Neuronal stem cell (in vitro differentiated cells): Measurements from ENCODE around the gene COL20A1.

ENCODE experiments used
- DNase-seq: peaks from one replicate; pipeline ENCODE4 v3.0.0-alpha.2; 2013; ENCODE audit warnings: low spot score
- H2AFZ ChIP-seq: one replicate; pipeline ENCODE4 v1.6.1; 2013; ENCODE audit warnings: mild to moderate bottlenecking, low read length, inconsistent platforms
- H2AK5ac ChIP-seq: 2 replicates; pipeline ENCODE4 v1.6.1; 2013; ENCODE audit warnings: low read depth, mild to moderate bottlenecking, inconsistent platforms, low read length, moderate library complexity, mixed read lengths
- H2BK120ac ChIP-seq: 2 replicates; pipeline ENCODE4 v1.6.1; 2013; ENCODE audit warnings: low read depth, mild to moderate bottlenecking, inconsistent platforms, low read length, moderate library complexity, mixed read lengths
- H2BK12ac ChIP-seq: one replicate; pipeline ENCODE4 v1.6.1; 2013; ENCODE audit warnings: low read length, inconsistent platforms
- H2BK15ac ChIP-seq: 2 replicates; pipeline ENCODE4 v1.6.1; 2013; ENCODE audit warnings: mild to moderate bottlenecking, low read length, inconsistent platforms, mixed read lengths
- H2BK5ac ChIP-seq: one replicate; pipeline ENCODE4 v1.6.1; 2013; ENCODE audit warnings: inconsistent platforms, mild to moderate bottlenecking, low read length, moderate library complexity
- H3K14ac ChIP-seq: one replicate; pipeline ENCODE4 v1.6.1; 2013; ENCODE audit warnings: low read length, inconsistent platforms
- H3K18ac ChIP-seq: 2 replicates; pipeline ENCODE4 v1.6.1; 2013; ENCODE audit warnings: low read length, inconsistent platforms
- H3K23ac ChIP-seq: 2 replicates; pipeline ENCODE4 v1.6.1; 2013; ENCODE audit warnings: low read depth, mild to moderate bottlenecking, mixed read lengths, low read length, inconsistent platforms; ENCODE audit not compliant: poor library complexity
- H3K27ac ChIP-seq: replicated peaks from 3 replicates; pipeline ENCODE4 v1.5.1; 2013; ENCODE audit warnings: low read length, inconsistent platforms
- H3K27me3 ChIP-seq, 3 experiments: 2 replicates each; pipeline ENCODE4 v1.6.1; 2013; ENCODE audit warnings: low read length in 3 of 3, mild to moderate bottlenecking in 2 of 3, inconsistent platforms in 1 of 3, low read depth in 1 of 3, mixed read lengths in 1 of 3, moderate library complexity in 1 of 3; ENCODE audit not compliant: control insufficient read depth in 3 of 3, insufficient read depth in 3 of 3
- H3K36me3 ChIP-seq, 2 donors: replicated peaks in 1 of 2; 2 replicates each; pipeline ENCODE4 v1.6.1; 2013; ENCODE audit warnings: low read length in 2 of 2; ENCODE audit not compliant: control insufficient read depth in 2 of 2, insufficient read depth in 2 of 2
- H3K4ac ChIP-seq: 2 replicates; pipeline ENCODE4 v1.6.1; 2013; ENCODE audit warnings: inconsistent platforms, mild to moderate bottlenecking, low read length, moderate library complexity
- H3K4me1 ChIP-seq, 2 donors: 1 replicate in 1 of 2; 2 replicates in 1 of 2; pipeline ENCODE4 v1.6.1; 2013; ENCODE audit warnings: low read length in 2 of 2, low read depth in 1 of 2; ENCODE audit not compliant: control insufficient read depth in 2 of 2, insufficient read depth in 1 of 2
- H3K4me2 ChIP-seq: one replicate; pipeline ENCODE4 v1.6.1; 2013; ENCODE audit warnings: mild to moderate bottlenecking, low read length, inconsistent platforms; ENCODE audit not compliant: insufficient read depth, poor library complexity, severe bottlenecking
- H3K4me3 ChIP-seq, 2 donors: 2 replicates each; pipeline ENCODE4 v1.5.1; 2013; ENCODE audit warnings: low read length in 2 of 2, mild to moderate bottlenecking in 2 of 2, inconsistent platforms in 1 of 2, moderate library complexity in 1 of 2
- H3K79me1 ChIP-seq: one replicate; pipeline ENCODE4 v1.6.1; 2013; ENCODE audit warnings: low read depth, mild to moderate bottlenecking, inconsistent platforms, low read length, moderate library complexity
- H3K9ac ChIP-seq: one replicate; pipeline ENCODE4 v1.6.1; 2013; ENCODE audit warnings: mild to moderate bottlenecking, low read depth, low read length, inconsistent platforms; ENCODE audit not compliant: poor library complexity
- H3K9me3 ChIP-seq, 2 donors: replicated peaks in 1 of 2; 2 replicates each; pipeline versions ENCODE3 to v1.6.1; 2013; ENCODE audit warnings: low read length in 2 of 2, mild to moderate bottlenecking in 2 of 2, inconsistent platforms in 1 of 2, low read depth in 1 of 2, mixed read lengths in 1 of 2, moderate library complexity in 1 of 2; ENCODE audit not compliant: control insufficient read depth in 2 of 2, insufficient read depth in 1 of 2
- H4K8ac ChIP-seq: one replicate; pipeline ENCODE4 v1.6.1; 2013; ENCODE audit warnings: low read depth, mild to moderate bottlenecking, inconsistent platforms, low read length, moderate library complexity
- H4K91ac ChIP-seq: one replicate; pipeline ENCODE4 v1.6.1; 2013; ENCODE audit warnings: low read length, low read depth, mild to moderate bottlenecking, inconsistent platforms; ENCODE audit not compliant: poor library complexity
- WGBS, 2 donors: extraction: QIAGEN DNeasy Blood & Tissue Kit; methylation state at CpG; one replicate each; pipeline ENCODE4 v1.1.7; 2013; ENCODE audit warnings: missing lambda C conversion rate in 2 of 2, mixed read lengths in 1 of 2; ENCODE audit not compliant: insufficient read length in 2 of 2, insufficient replicate concordance in 1 of 2; ENCODE audit errors: extremely low coverage in 2 of 2; 5-methylcytosine and 5-hydroxymethylcytosine counted together

The COL20A1 gene

DNA sequence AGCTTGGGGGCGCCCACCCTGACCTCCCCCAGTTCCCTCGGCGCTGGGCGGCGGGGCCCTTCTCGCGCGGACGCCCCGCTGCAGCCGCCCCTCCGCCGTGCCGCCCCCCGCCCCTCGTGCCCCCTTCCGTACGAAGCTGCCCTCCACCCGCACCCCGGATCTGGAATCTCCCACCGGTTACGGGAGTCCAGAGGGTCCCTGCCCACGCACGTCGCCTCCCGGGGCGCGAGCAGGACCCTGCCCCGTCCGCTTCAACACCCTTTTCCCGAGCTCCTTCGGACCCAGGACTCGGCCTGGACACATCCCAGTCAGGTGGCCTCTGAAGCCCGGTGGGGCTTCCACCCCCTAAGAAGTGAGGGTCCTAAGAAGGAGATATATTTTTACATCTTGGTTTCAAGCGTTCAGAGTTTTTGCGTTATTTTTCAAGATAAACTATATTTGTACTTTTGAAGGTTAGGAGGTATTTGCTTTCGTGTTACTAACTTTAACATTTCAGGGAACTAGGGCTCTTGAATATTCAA lies 19.9 kb upstream of the COL20A1 start:
- no peak for DNase-seq
- H2AFZ ChIP-seq = peak overlapping the region; percentile 86
- peak overlapping the region; percentile 30 for H3K4ac ChIP-seq
- H2BK12ac ChIP-seq = no peak overlapping the region
- H3K79me1 ChIP-seq = peaks cover 26% of the 10 kb centered on the region
- peak overlapping the region; percentile 99 for H3K23ac ChIP-seq
- peaks cover 19 to 26% of the 10 kb centered on the region in 2 donors for H3K36me3 ChIP-seq
- H2BK120ac ChIP-seq = no peak overlapping the region
- peak overlapping the region; percentile 94 for H3K18ac ChIP-seq
- no peak overlapping the region for H3K27ac ChIP-seq
- WGBS, 2 donors = no CpG with 5 or more reads among the region's 37 CpGs
- no peak overlapping the region for H2BK5ac ChIP-seq
- H4K8ac ChIP-seq = no peak overlapping the region
- H3K9ac ChIP-seq = peak overlapping the region; percentile 95
- no peaks in the 10 kb centered on the region for H3K27me3 ChIP-seq
- no peak overlapping the region for H2BK15ac ChIP-seq
- H3K4me2 ChIP-seq = peak overlapping the region; percentile 95
- no peak overlapping the region for H4K91ac ChIP-seq
- H3K4me3 ChIP-seq = peak overlapping the region; percentile 96 to 97
- no peaks in the 10 kb centered on the region for H3K9me3 ChIP-seq
- no peak overlapping the region for H3K14ac ChIP-seq
- peak overlapping the region; percentile 91 for H2AK5ac ChIP-seq
- peaks cover 4 to 30% of the 10 kb centered on the region in 2 donors for H3K4me1 ChIP-seq

DNA sequence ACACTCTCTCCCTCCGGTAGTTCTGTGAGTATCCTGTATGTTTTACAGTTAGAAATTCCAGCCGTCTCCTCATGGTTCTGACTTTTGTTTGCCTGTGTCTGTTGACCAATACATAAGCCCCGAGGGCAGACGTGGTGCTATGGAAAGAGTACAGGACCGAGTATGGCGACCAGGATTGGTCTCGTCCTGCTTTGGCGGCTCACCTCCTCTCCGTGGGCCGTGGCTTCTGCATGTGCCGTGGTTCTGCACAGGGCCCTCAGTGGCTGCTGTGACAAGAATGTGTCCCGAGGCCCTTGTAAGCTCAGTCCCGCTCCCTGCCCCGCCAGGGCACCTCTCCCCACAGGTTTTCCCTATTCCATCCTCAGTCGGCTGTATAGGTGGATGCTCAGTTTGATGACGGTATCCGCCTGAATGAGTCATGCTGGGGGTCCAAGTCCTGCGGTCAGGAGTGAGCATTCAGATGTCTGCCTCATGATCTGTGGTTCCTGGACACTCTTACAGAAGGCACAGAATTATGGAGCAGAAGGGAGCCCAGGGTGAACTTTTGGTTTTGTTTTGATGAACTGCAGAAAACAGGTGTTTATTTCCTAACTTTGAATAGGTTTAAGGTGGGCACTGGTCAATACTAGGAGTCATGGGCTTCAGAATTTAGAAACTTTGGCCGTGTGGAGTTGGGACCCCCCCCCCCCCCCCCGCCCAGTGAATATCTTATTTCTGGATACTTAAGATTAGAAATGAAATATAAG lies 19.2 kb upstream of the COL20A1 start:
- Histone ChIP-seq H3K4me2 (peak overlapping the region; percentile 34), H3K23ac (peak overlapping the region; percentile 16), H3K36me3 (peaks cover 25 to 33% of the 10 kb centered on the region in 2 donors), H3K27me3 (no peaks in the 10 kb centered on the region), H3K79me1 (peaks cover 26% of the 10 kb centered on the region), H4K91ac (no peak overlapping the region), H3K9ac (peak overlapping the region; percentile 47), H4K8ac (no peak overlapping the region), H2AFZ (no peak overlapping the region), H2BK5ac (no peak overlapping the region), H3K27ac (no peak overlapping the region), H3K18ac (no peak overlapping the region), H2BK120ac (no peak overlapping the region), H3K14ac (no peak overlapping the region), H3K4me3 (peak overlapping the region; percentile 4 to 96), H2BK15ac (no peak overlapping the region), H3K9me3 (no peaks in the 10 kb centered on the region), H3K4ac (no peak overlapping the region), H3K4me1 (peaks cover 4 to 24% of the 10 kb centered on the region in 2 donors), H2BK12ac (no peak overlapping the region), H2AK5ac (no peak overlapping the region)
- no peak for DNase-seq
- no CpG with 5 or more reads among the region's 20 CpGs for WGBS, 2 donors

DNA sequence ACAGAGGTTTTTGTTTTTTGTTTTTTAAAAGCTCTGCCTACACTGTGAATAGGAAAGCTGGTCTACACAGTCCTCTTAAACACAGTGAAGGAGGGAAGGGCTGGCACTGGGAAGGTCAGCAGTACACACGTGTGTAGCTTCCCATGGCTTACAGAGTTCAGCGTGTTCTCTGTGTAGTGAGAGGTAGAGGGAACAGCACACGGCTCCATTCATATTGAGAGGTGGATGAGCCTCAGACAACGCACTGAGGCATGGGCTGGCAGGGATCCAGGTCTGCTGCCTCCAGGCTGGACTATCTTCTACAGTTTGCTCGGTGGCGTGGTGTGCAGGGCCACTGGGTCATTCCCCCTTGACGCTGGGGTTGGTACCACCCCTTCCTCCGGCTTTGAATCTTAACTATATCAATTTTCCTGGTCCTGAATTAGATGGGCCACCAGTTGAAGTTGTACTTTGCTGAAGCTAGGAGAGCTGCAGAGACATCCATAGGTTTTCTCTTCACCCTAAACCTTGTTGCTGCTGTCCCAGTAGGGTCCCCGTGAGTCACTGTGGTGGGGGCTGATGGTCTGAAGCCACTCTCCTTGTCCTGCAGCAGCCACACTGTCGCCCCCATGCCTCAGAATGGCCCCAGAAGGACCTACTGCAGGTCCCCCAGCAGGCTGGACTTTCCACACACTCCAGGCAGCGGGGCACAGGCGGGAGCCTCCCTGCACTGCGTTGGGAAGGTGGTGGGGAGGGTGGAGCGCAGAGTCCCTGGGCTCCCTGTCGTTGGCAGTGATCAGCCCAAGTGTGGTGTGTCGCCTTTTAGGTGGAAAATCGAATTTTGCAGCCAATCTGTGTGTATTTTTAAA lies 18.4 kb upstream of the COL20A1 start:
- peaks cover 29 to 41% of the 10 kb centered on the region in 2 donors for H3K36me3 ChIP-seq
- H3K18ac ChIP-seq = no peak overlapping the region

DNA sequence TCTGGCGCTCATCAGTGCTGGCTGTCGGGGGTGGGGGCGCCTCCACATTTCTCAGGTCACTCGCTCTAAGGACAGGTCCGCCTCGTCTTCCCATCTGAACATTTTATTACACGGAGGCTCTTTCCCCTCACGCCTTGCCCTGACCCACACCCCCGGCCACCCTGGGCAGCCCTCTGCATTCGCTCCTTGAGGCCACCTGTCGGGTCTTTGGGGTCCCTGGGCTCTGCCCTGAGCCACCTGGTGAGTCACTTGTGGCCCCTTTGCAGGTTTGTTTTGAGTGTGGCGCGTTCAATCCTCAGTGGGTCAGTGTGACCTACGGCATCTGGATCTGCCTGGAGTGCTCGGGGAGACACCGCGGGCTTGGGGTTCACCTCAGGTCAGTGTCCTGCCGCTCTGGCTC lies 17.2 kb upstream of the COL20A1 start:
- Histone ChIP-seq H3K4me3 (no peak overlapping the region), H3K9ac (no peak overlapping the region), H3K18ac (no peak overlapping the region), H2BK15ac (no peak overlapping the region), H4K8ac (no peak overlapping the region), H2AK5ac (no peak overlapping the region), H3K79me1 (peaks cover 28% of the 10 kb centered on the region), H3K23ac (no peak overlapping the region), H3K27me3 (no peaks in the 10 kb centered on the region), H2AFZ (no peak overlapping the region), H3K27ac (no peak overlapping the region), H2BK12ac (no peak overlapping the region), H3K4me2 (no peak overlapping the region), H3K4me1 (peaks cover 4 to 16% of the 10 kb centered on the region in 2 donors), H3K4ac (no peak overlapping the region), H4K91ac (no peak overlapping the region), H2BK5ac (no peak overlapping the region), H3K36me3 (peaks cover 31 to 52% of the 10 kb centered on the region in 2 donors), H2BK120ac (no peak overlapping the region), H3K9me3 (no peaks in the 10 kb centered on the region), H3K14ac (no peak overlapping the region)
- WGBS, 2 donors = no CpG with 5 or more reads among the region's 18 CpGs
- no peak for DNase-seq

More for the DNA sequence above, 18.4 kb upstream of the COL20A1 start:
- Histone ChIP-seq H2AFZ (no peak overlapping the region), H3K4me1 (peaks cover 4 to 17% of the 10 kb centered on the region in 2 donors), H2BK120ac (no peak overlapping the region), H3K27me3 (no peaks in the 10 kb centered on the region), H2BK5ac (no peak overlapping the region), H3K23ac (peak overlapping the region; percentile 87), H3K14ac (no peak overlapping the region), H4K91ac (peak overlapping the region; percentile 26), H2BK12ac (no peak overlapping the region), H3K9ac (peak overlapping the region; percentile 30), H3K79me1 (peaks cover 26% of the 10 kb centered on the region), H2BK15ac (no peak overlapping the region), H3K27ac (no peak overlapping the region), H3K4ac (no peak overlapping the region), H3K4me3 (peak overlapping the region; percentile 16 to 26), H4K8ac (peak overlapping the region; percentile 86), H2AK5ac (peak overlapping the region; percentile 31), H3K9me3 (no peaks in the 10 kb centered on the region), H3K4me2 (no peak overlapping the region)
- no peak for DNase-seq
- no CpG with 5 or more reads among the region's 17 CpGs for WGBS, 2 donors
